Tibial nerve (tissue), 4 donors: Measurements from ENCODE around the gene HBG1. TPM values are rescaled to one million over a fixed set of nuclear protein-coding genes. Genes with fewer than 3 reads are reported as not detected.
"Not testable (repeated sequence)": the region's sequence is repeated elsewhere in the genome, so short reads cannot be mapped to it uniquely, and the experiment has no call there.

Experiments used
- DNase-seq, 2 donors: peaks; one replicate each; pipeline ENCODE4 v3.0.0-alpha.2; 2019; ENCODE audit warnings: low spot score in 2 of 2
- H3K27ac ChIP-seq, 4 donors: fragments of 200-600 bp; sonication (generic) in 3 of 4; one replicate each; pipeline ENCODE4 v1.5.1; 2017 to 2019; ENCODE audit warnings: mild to moderate bottlenecking in 1 of 4
- H3K27me3 ChIP-seq, 2 donors: fragments of 200-600 bp; sonication (generic) in 1 of 2; one replicate each; pipeline versions ENCODE4 v1.5.1 to v1.6.0; 2017 to 2019
- H3K36me3 ChIP-seq, 3 donors: fragments of 200-600 bp; sonication (generic); one replicate each; pipeline ENCODE4 v1.5.1; 2018 to 2019
- H3K4me1 ChIP-seq, 4 donors: fragments of 200-600 bp; sonication (generic) in 3 of 4; one replicate each; pipeline ENCODE4 v1.5.1; 2017 to 2019
- H3K4me3 ChIP-seq, 4 donors: fragments of 200-600 bp; sonication (generic) in 3 of 4; one replicate each; pipeline ENCODE4 v1.5.1; 2017 to 2019; ENCODE audit warnings: mild to moderate bottlenecking in 1 of 4, moderate library complexity in 1 of 4
- H3K9me3 ChIP-seq, 4 donors: fragments of 200-600 bp; sonication (generic) in 3 of 4; one replicate each; pipeline ENCODE4 v1.5.1; 2017 to 2019
- EP300 ChIP-seq, 2 donors: sonication (generic); formaldehyde crosslinking; IDR thresholded peaks; one replicate each; pipeline ENCODE4 v1.6.1; 2017; ENCODE audit warnings: antibody characterized with exemption in 2 of 2, mild to moderate bottlenecking in 1 of 2
- POLR2A ChIP-seq, 2 donors: fragments of 450-650 bp; IDR thresholded peaks; one replicate each; pipeline ENCODE4 v1.6.1; 2017; ENCODE audit warnings: antibody characterized with exemption in 2 of 2, mild to moderate bottlenecking in 2 of 2, moderate library complexity in 2 of 2
- WGBS, 2 donors: methylation state at CpG; one replicate each; pipeline ENCODE4 v1.1.5; 2018; 5-methylcytosine and 5-hydroxymethylcytosine counted together
- total RNA-seq, 4 donors: library from RNA; depleted of rRNA; stranded (reverse); fragments of >200 nt; gene quantifications; one replicate each; pipeline ENCODE4 v1.1.0, GENCODE V29; 2016
- TF ChIP-seq, protein P1 (sequence below), 5 experiments: fragments of 200-600 bp in 3 of 5; fragments of 450-650 bp in 2 of 5; sonication (generic) in 3 of 5; IDR thresholded peaks; one replicate each; pipeline ENCODE4 v1.5.1; 2016 to 2019; ENCODE audit warnings: antibody characterized with exemption in 5 of 5, mild to moderate bottlenecking in 3 of 5, moderate library complexity in 2 of 5

HBG1 gene
- total RNA-seq, result not detected

DNA sequence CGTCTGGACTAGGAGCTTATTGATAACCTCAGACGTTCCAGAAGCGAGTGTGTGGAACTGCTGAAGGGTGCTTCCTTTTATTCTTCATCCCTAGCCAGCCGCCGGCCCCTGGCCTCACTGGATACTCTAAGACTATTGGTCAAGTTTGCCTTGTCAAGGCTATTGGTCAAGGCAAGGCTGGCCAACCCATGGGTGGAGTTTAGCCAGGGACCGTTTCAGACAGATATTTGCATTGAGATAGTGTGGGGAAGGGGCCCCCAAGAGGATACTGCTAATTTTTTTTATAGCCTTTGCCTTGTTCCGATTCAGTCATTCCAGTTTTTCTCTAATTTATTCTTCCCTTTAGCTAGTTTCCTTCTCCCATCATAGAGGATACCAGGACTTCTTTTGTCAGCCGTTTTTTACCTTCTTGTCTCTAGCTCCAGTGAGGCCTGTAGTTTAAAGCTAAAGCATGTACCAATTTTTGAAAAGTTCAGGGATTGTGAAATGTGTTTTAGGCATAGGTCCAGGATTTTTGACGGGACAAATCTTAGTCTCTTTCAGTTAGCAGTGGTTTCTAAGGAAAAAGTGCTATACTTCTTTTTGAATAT is at the start of gene HBG1:
Gene HBG1, minus strand, starts transcription at position 51 of the 590 bp plus-strand sequence. CDS start 53 bp downstream, outside the sequence.
- 65 to 78% methylated on average over 3 of the region's 9 CpGs for WGBS, 2 donors
- not testable (repeated sequence) for H3K4me3 ChIP-seq, DNase-seq, H3K9me3 ChIP-seq, H3K27ac ChIP-seq, H3K4me1 ChIP-seq, H3K36me3 ChIP-seq, H3K27me3 ChIP-seq

DNA sequence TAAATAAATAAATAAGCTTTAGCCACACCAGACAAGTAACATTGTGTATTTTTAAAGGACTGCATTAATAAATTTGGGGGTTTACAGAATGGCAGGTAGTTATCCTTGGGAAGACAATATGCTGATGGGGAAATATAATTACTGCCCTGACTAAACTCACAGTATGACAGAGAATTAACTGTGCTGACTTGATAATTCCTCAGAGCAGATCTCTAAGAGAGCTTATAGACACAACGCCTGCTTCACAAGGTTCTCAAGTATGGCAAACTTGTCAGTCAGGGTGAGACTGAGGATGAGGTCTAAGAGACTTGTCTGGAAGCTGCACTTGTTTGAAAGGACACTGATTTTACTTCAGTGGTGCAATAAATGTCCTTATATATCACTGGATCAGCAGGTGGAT is 48.8 kb upstream of the HBG1 start:
- DNase-seq, result no peak
- 45 to 100% methylated on average over 1 of the region's 1 CpG for WGBS, 2 donors
- Histone ChIP-seq H3K4me3 (no peak overlapping the region), H3K4me1 (no peaks in the 10 kb centered on the region), H3K9me3 (no peaks in the 10 kb centered on the region), H3K36me3 (no peaks in the 10 kb centered on the region), H3K27ac (no peak overlapping the region), H3K27me3 (no peaks in the 10 kb centered on the region)
- TF ChIP-seq, protein P1, sequence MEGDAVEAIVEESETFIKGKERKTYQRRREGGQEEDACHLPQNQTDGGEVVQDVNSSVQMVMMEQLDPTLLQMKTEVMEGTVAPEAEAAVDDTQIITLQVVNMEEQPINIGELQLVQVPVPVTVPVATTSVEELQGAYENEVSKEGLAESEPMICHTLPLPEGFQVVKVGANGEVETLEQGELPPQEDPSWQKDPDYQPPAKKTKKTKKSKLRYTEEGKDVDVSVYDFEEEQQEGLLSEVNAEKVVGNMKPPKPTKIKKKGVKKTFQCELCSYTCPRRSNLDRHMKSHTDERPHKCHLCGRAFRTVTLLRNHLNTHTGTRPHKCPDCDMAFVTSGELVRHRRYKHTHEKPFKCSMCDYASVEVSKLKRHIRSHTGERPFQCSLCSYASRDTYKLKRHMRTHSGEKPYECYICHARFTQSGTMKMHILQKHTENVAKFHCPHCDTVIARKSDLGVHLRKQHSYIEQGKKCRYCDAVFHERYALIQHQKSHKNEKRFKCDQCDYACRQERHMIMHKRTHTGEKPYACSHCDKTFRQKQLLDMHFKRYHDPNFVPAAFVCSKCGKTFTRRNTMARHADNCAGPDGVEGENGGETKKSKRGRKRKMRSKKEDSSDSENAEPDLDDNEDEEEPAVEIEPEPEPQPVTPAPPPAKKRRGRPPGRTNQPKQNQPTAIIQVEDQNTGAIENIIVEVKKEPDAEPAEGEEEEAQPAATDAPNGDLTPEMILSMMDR (IDR thresholded peaks at IDR 0.05), result no peak

DNA sequence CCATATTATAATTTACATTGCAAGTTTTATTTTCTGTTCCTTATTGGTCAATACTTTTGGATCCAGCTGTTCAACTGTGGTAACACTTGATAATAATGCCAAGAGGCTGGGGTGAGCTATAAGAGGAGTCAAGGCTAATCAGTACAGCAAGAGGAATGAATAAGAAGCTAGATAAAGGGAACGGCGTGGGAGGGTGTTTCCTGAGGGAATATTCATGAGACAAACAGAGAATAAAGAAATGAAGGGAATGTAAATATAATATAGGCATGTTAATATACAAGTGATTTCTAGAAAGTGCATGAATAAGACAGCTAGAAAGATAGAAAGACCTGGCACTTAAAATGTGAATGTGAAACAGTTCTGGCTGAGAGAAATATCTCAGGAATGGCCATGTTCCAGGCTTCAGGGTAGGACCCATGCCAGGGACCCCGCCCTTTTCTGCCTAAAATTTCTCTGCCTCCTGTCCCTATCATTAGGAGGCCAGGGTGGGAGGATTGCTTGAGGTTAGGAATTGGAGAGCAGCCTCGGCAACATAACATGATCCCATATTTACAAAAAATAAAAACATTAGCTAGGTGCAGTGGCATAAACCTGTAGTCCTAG is 48.2 kb upstream of the HBG1 start:
- DNase-seq, result no peak
- Histone ChIP-seq H3K9me3 (no peaks in the 10 kb centered on the region), H3K36me3 (no peaks in the 10 kb centered on the region), H3K4me3 (no peak overlapping the region), H3K27ac (no peak overlapping the region), H3K4me1 (no peaks in the 10 kb centered on the region), H3K27me3 (no peaks in the 10 kb centered on the region)
- WGBS, 2 donors, result 55 to 66% methylated on average over 4 of the region's 4 CpGs
- TF ChIP-seq EP300 (IDR thresholded peaks at IDR 0.05) (no peak), POLR2A (IDR thresholded peaks at IDR 0.05) (no peak)
- TF ChIP-seq, protein P1 (IDR thresholded peaks at IDR 0.05), result no peak

DNA sequence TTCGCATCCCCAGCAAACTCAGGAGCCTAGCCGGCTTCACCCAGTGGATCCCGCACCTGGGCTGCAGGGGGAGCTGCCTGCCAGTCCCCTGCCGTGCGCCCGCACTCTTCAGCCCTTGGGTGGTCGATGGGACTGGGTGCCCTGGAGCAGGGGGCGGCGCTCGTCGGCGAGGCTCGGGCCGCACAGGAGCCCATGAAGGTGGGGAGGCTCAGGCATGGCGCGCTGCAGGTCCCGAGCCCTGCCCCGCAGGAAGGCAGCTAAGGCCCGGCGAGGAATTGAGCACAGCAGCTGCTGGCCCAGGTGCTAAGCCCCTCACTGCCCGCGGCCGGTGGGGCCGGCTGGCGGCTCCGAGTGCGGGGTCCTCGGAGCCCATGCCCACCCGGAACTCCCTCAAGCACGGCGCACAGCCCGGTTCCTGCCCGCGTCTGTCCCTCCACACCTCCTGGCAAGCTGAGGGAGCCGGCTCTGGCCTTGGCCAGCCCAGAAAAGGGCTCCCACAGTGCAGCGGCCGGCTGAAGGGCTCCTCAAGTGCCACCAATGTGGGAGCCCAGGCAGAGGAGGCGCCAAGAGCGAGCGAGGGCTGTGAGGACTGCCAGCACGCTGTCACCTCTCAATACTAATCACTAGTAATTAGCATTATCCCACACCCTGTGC is 44.8 kb upstream of the HBG1 start:
- WGBS, 2 donors, result 94 to 95% methylated on average over 18 to 36 of the region's 41 CpGs
- H3K9me3 ChIP-seq, H3K4me1 ChIP-seq, H3K36me3 ChIP-seq, H3K27me3 ChIP-seq, H3K4me3 ChIP-seq, H3K27ac ChIP-seq, DNase-seq: not testable (repeated sequence)

DNA sequence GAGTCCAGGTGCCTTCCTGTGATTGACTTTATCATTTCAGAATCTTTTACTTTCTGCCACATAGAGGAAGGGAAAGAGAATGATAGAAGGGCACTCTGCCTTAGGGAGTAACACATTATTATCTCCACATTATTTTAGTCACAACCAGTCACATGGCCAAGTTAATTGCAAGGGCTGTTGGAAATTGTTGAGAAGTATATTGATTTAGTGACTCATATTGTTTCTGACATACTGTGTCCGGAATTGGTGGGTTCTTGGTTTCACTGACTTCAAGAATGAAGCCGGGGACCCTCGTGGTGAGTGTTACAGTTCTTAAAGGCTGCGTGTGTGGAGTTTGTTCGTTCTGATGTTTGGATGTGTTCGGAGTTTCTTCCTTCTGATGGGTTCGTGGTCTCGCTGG is 43.4 kb upstream of the HBG1 start:
- TF ChIP-seq POLR2A (IDR thresholded peaks at IDR 0.05) (no peak), EP300 (IDR thresholded peaks at IDR 0.05) (no peak)
- TF ChIP-seq, protein P1 (IDR thresholded peaks at IDR 0.05), result no peak
- Histone ChIP-seq H3K4me3 (no peak overlapping the region), H3K36me3 (no peaks in the 10 kb centered on the region), H3K27ac (no peak overlapping the region), H3K4me1 (no peaks in the 10 kb centered on the region), H3K27me3 (no peaks in the 10 kb centered on the region), H3K9me3 (no peaks in the 10 kb centered on the region)
- DNase-seq, result no peak
- 95% methylated on average over 8 of the region's 8 CpGs for WGBS, 2 donors

DNA sequence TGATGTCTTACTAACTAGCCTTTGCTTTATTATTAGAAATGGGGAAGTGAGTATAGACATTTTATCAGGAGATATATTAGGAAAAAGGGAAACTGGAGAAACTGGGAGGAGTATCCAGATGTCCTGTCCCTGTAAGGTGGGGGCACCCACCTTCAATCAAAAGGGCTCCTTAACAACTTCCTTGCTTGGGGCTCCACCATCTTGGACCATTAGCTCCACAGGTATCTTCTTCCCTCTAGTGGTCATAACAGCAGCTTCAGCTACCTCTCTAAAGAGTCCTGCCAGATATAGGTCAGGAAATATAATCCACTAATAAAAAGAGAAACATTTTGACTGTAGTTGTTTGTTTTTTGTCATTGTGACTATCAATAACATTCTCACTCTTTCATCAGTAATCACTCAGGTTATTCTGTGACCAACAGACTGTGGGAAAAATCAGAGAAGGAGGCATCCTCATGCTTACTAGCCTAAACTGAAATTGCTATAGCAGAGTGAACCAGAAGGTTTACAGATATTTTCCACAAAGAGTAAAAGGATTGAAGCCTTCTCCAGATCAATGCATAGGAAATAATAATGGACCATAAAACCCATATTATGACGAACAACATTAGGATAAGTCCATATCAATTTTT is 41.7 kb upstream of the HBG1 start:
- no peaks in the 10 kb centered on the region for H3K4me1 ChIP-seq
- no peaks in the 10 kb centered on the region for H3K36me3 ChIP-seq
- no peak overlapping the region for H3K27ac ChIP-seq
- WGBS, 2 donors, result 84 to 95% methylated on average over 1 of the region's 1 CpG
- H3K9me3 ChIP-seq, result no peaks in the 10 kb centered on the region
- no peaks in the 10 kb centered on the region for H3K27me3 ChIP-seq
- TF ChIP-seq, protein P1 (IDR thresholded peaks at IDR 0.05), result peak in 1 of 5 experiments; percentile 11
- no peak for TF ChIP-seq POLR2A (IDR thresholded peaks at IDR 0.05)
- TF ChIP-seq EP300 (IDR thresholded peaks at IDR 0.05), result no peak
- H3K4me3 ChIP-seq, result no peak overlapping the region
- no peak for DNase-seq
